Sigmoid colon (tissue), 4 donors: Measurements from ENCODE around the gene FBXO27.

Source experiments
- EP300 ChIP-seq, 4 donors: sonication (generic); formaldehyde crosslinking; IDR thresholded peaks; one replicate each; pipeline ENCODE4 v1.6.1; 2017; ENCODE audit warnings: antibody characterized with exemption in 4 of 4
- TF ChIP-seq, protein P1 (sequence below), 4 experiments: fragments of 450-650 bp in 3 of 4; fragments of 200-600 bp in 1 of 4; IDR thresholded peaks; one replicate each; pipeline ENCODE4 v1.5.1; 2016 to 2019; ENCODE audit warnings: antibody characterized with exemption in 4 of 4, mild to moderate bottlenecking in 3 of 4, moderate library complexity in 2 of 4

DNA sequence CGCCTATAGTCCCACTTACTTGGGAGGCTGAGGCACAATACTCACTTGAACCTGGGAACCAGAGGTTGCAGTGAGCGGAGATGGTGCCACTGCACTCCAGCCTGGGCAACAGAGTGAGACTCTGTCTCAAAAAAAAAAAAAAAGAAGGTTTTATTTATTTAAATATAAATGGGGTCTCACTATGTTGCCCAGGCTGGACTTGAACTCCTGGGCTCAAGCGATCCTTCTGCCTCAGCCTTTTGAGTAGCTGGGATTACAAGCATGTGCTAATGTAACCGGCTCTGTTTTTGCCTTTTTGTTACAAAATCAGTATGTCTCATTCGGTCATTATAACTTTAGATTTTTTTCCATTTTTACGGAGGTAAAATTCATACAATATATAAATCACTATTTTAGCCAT, 24.2 kb downstream of the FBXO27 start:
- TF ChIP-seq, protein P1, sequence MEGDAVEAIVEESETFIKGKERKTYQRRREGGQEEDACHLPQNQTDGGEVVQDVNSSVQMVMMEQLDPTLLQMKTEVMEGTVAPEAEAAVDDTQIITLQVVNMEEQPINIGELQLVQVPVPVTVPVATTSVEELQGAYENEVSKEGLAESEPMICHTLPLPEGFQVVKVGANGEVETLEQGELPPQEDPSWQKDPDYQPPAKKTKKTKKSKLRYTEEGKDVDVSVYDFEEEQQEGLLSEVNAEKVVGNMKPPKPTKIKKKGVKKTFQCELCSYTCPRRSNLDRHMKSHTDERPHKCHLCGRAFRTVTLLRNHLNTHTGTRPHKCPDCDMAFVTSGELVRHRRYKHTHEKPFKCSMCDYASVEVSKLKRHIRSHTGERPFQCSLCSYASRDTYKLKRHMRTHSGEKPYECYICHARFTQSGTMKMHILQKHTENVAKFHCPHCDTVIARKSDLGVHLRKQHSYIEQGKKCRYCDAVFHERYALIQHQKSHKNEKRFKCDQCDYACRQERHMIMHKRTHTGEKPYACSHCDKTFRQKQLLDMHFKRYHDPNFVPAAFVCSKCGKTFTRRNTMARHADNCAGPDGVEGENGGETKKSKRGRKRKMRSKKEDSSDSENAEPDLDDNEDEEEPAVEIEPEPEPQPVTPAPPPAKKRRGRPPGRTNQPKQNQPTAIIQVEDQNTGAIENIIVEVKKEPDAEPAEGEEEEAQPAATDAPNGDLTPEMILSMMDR (IDR thresholded peaks at IDR 0.05), result no peak
- TF ChIP-seq EP300 (IDR thresholded peaks at IDR 0.05), result no peak
